Osteocyte (in vitro differentiated cells): ENCODE measurements around the gene RARB. TPM values are rescaled to one million over a fixed set of nuclear protein-coding genes. Genes with fewer than 3 reads are reported as not detected.

Experiments
- DNase-seq: peaks from one replicate; pipeline ENCODE4 v3.0.0; 2021; ENCODE audit warnings: mixed read lengths; ENCODE audit not compliant: unreplicated experiment; ENCODE audit errors: extremely low spot score
- H3K27ac Mint-ChIP-seq: one replicate; pipeline ENCODE4 v1.8.0; 2021; ENCODE audit warnings: mild to moderate bottlenecking, mixed read lengths; ENCODE audit not compliant: unreplicated experiment
- H3K27me3 Mint-ChIP-seq: one replicate; pipeline ENCODE4 v1.8.0; 2021; ENCODE audit warnings: mixed read lengths; ENCODE audit not compliant: unreplicated experiment
- H3K36me3 Mint-ChIP-seq: one replicate; pipeline ENCODE4 v1.8.0; 2021; ENCODE audit warnings: mixed read lengths; ENCODE audit not compliant: unreplicated experiment
- H3K4me1 Mint-ChIP-seq: one replicate; pipeline ENCODE4 v1.8.0; 2021; ENCODE audit warnings: mixed read lengths; ENCODE audit not compliant: unreplicated experiment
- H3K4me3 Mint-ChIP-seq: one replicate; pipeline ENCODE4 v1.8.0; 2021; ENCODE audit warnings: mild to moderate bottlenecking, moderate library complexity, mixed read lengths; ENCODE audit not compliant: unreplicated experiment
- H3K9me3 Mint-ChIP-seq: one replicate; pipeline ENCODE4 v1.8.0; 2021; ENCODE audit warnings: mixed read lengths; ENCODE audit not compliant: unreplicated experiment
- total RNA-seq: library from RNA; stranded (reverse); gene quantifications from 2 replicates; pipeline ENCODE4 v1.2.1, GENCODE V29; 2021
- TF ChIP-seq, protein P1 (sequence below): fragments of 200-600 bp; sonication (generic); IDR thresholded peaks from 2 replicates; pipeline ENCODE4 v1.5.0; 2021; ENCODE audit warnings: antibody characterized with exemption, mild to moderate bottlenecking, moderate library complexity

Gene RARB
- total RNA-seq, 1 donor from 2014 or later, result 4.8 TPM

GRCh38 chr3:25575001-25575400 lies 146.9 kb downstream of the RARB start:
- Mint-ChIP-seq H3K4me3 (no peak overlapping the region), H3K36me3 (peaks cover 4% of the 10 kb centered on the region), H3K9me3 (no peaks in the 10 kb centered on the region), H3K27ac (no peak overlapping the region), H3K4me1 (peaks cover 43% of the 10 kb centered on the region), H3K27me3 (no peaks in the 10 kb centered on the region)
- DNase-seq, result no peak
- TF ChIP-seq, protein P1, sequence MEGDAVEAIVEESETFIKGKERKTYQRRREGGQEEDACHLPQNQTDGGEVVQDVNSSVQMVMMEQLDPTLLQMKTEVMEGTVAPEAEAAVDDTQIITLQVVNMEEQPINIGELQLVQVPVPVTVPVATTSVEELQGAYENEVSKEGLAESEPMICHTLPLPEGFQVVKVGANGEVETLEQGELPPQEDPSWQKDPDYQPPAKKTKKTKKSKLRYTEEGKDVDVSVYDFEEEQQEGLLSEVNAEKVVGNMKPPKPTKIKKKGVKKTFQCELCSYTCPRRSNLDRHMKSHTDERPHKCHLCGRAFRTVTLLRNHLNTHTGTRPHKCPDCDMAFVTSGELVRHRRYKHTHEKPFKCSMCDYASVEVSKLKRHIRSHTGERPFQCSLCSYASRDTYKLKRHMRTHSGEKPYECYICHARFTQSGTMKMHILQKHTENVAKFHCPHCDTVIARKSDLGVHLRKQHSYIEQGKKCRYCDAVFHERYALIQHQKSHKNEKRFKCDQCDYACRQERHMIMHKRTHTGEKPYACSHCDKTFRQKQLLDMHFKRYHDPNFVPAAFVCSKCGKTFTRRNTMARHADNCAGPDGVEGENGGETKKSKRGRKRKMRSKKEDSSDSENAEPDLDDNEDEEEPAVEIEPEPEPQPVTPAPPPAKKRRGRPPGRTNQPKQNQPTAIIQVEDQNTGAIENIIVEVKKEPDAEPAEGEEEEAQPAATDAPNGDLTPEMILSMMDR, result no peak

GRCh38 chr3:25576146-25576545 lies 148.1 kb downstream of the RARB start:
- Mint-ChIP-seq H3K27me3 (no peaks in the 10 kb centered on the region), H3K36me3 (peaks cover 4% of the 10 kb centered on the region), H3K4me3 (no peak overlapping the region), H3K4me1 (peaks cover 39% of the 10 kb centered on the region), H3K27ac (no peak overlapping the region), H3K9me3 (no peaks in the 10 kb centered on the region)
- TF ChIP-seq, protein P1, result no peak
- no peak for DNase-seq

DNA sequence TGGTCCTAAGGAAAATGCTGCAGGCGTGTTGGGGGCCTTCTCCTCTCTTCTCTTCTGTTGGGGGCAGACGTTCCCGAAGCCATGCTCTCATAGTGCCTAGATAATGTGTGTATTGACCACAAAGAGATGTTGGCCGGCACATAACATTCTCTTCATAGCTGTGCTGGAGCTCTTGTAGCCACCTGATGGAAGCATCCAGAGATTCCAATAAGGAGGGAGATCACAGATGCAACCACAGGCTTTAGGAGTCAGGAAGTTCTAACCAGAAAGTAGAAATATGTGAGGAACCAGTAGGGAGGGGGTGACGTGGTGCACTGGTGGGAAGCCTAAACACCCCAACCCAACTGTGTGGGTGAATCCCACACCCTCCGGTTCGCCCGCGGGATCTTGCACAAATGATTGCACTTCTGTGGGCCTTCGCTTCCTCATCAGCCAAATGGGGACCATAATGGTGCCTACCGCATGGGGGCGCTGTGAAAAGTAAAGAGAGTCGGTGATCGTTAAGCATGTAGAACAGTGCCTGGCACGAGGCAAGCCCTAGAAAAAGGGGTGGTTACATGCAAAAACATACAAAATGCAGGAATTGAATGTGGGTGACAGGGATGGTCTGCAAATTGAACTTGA lies 148.9 kb downstream of the RARB start:
- H3K27ac Mint-ChIP-seq, result no peak overlapping the region
- H3K4me3 Mint-ChIP-seq, result no peak overlapping the region
- H3K36me3 Mint-ChIP-seq, result peaks cover 6% of the 10 kb centered on the region
- no peaks in the 10 kb centered on the region for H3K9me3 Mint-ChIP-seq
- no peaks in the 10 kb centered on the region for H3K27me3 Mint-ChIP-seq
- TF ChIP-seq, protein P1, result no peak
- peaks cover 46% of the 10 kb centered on the region for H3K4me1 Mint-ChIP-seq
- DNase-seq, result no peak

DNA sequence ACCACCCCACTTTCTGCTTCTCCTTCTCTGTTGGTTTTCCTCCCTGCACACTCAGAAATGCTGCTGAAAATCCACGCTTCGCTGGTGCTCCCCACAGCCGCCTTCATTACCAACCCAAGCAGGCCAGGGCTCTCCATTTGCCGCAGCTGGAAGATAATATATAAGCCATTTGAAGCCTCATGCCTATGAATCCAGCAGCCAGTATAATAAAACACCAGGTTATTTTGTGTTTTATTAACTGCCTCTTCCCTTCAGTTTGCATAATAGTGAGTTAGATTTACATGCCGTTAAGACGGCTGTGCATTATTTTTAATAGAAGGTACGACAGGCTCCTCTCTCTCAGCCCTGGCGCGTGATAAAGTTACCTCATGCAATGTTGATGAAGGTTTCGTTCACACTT lies 150.0 kb downstream of the RARB start:
- TF ChIP-seq, protein P1, result no peak
- Mint-ChIP-seq H3K4me3 (no peak overlapping the region), H3K27ac (no peak overlapping the region), H3K4me1 (peaks cover 44% of the 10 kb centered on the region), H3K9me3 (no peaks in the 10 kb centered on the region), H3K27me3 (no peaks in the 10 kb centered on the region), H3K36me3 (peaks cover 11% of the 10 kb centered on the region)
- no peak for DNase-seq

GRCh38 chr3:25580534-25580933 lies 152.5 kb downstream of the RARB start:
- no peak for DNase-seq
- TF ChIP-seq, protein P1, result no peak
- Mint-ChIP-seq H3K4me1 (peaks cover 44% of the 10 kb centered on the region), H3K27ac (peak overlapping the region; percentile 95), H3K4me3 (no peak overlapping the region), H3K27me3 (no peaks in the 10 kb centered on the region), H3K9me3 (no peaks in the 10 kb centered on the region), H3K36me3 (peaks cover 11% of the 10 kb centered on the region)
